Measurements from ENCODE around the gene RAB6B.
"Not testable (repeated sequence)": the region's sequence is repeated elsewhere in the genome, so short reads cannot be mapped to it uniquely, and the experiment has no call there.

Gene RAB6B

GRCh38 chr3:133781570-133781969 lies 114.1 kb downstream of the RAB6B start:
- POLR2A ChIA-PET = no interaction called here
- H3K4me3 ChIP-seq (ENCODE audit: low read depth, low read length) = no peak overlapping the region
- no peak for TF ChIP-seq BCL11A (tag by site-specific recombination; IDR thresholded peaks at IDR 0.05; ENCODE audit: low read depth)
- no peak for TF ChIP-seq KLF10 (tag by site-specific recombination; IDR thresholded peaks at IDR 0.05)
- TF ChIP-seq OVOL3 (tag by site-specific recombination; IDR thresholded peaks at IDR 0.05) = no peak
- no peak for TF ChIP-seq GLI4 (tag by site-specific recombination; IDR thresholded peaks at IDR 0.05)
- no peak for TF ChIP-seq ZNF843 (tag by site-specific recombination; IDR thresholded peaks at IDR 0.05)
- no peak for TF ChIP-seq ZNF423 (tag by site-specific recombination; IDR thresholded peaks at IDR 0.05)
- no peak for TF ChIP-seq ZNF776 (tag by site-specific recombination; IDR thresholded peaks at IDR 0.05; ENCODE audit: borderline replicate concordance)
- TF ChIP-seq WT1 (tag by site-specific recombination; IDR thresholded peaks at IDR 0.05) = no peak
- no peak for TF ChIP-seq CTCF (tag by site-specific recombination; IDR thresholded peaks at IDR 0.05)
- no peak for TF ChIP-seq EGR2 (tag by site-specific recombination; IDR thresholded peaks at IDR 0.05; ENCODE audit: low read depth)
- no peak for TF ChIP-seq SETDB1 (IDR thresholded peaks at IDR 0.05; ENCODE audit: insufficient read length, low read length)
- TF ChIP-seq ZNF555 (tag by site-specific recombination; conservative IDR thresholded peaks at IDR 0.05) = no peak
- no peak for TF ChIP-seq MZF1 (tag by site-specific recombination; IDR thresholded peaks at IDR 0.05; ENCODE audit: borderline replicate concordance)
- no peak for TF ChIP-seq ZNF366 (tag by site-specific recombination; conservative IDR thresholded peaks at IDR 0.05)
- TF ChIP-seq ZNF2 (tag by site-specific recombination; IDR thresholded peaks at IDR 0.05) = no peak
- TF ChIP-seq ZNF23 (tag by site-specific recombination; IDR thresholded peaks at IDR 0.05; ENCODE audit: borderline replicate concordance) = no peak
- no peak for TF ChIP-seq RBAK (tag by site-specific recombination; IDR thresholded peaks at IDR 0.05)
- TF ChIP-seq ZNF664 (tag by site-specific recombination; IDR thresholded peaks at IDR 0.05) = no peak
- CTCF ChIA-PET = no interaction called here
- no peak overlapping the region for H3K27ac ChIP-seq (ENCODE audit: extremely low read depth, low read depth, low read length)
- no peaks in the 10 kb centered on the region for H3K36me3 ChIP-seq (ENCODE audit: control insufficient read depth in 2 of 2, insufficient read depth in 1 of 2, low read length in 2 of 2)
- H3K4me1 ChIP-seq (ENCODE audit: control insufficient read depth, insufficient read depth, low read length) = no peaks in the 10 kb centered on the region
- H3K9me3 ChIP-seq (ENCODE audit: control insufficient read depth, insufficient read depth, low read depth, low read length) = no peaks in the 10 kb centered on the region

- H3K36me3 ChIP-seq (ENCODE audit: control insufficient read depth in 2 of 2, insufficient read depth in 1 of 2, low read length in 2 of 2); H3K27ac ChIP-seq (ENCODE audit: extremely low read depth, low read depth, low read length); H3K9me3 ChIP-seq (ENCODE audit: control insufficient read depth, insufficient read depth, low read depth, low read length); H3K4me3 ChIP-seq (ENCODE audit: low read depth, low read length); POLR2A ChIA-PET; H3K4me1 ChIP-seq (ENCODE audit: control insufficient read depth, insufficient read depth, low read length); CTCF ChIA-PET: not testable (repeated sequence)
Measured at GRCh38 chr3:133780756-133781155, 114.9 kb downstream of the RAB6B start.

GRCh38 chr3:133779626-133780203 lies 116.0 kb downstream of the RAB6B start:
- no peaks in the 10 kb centered on the region for H3K9me3 ChIP-seq (ENCODE audit: control insufficient read depth, insufficient read depth, low read depth, low read length)
- H3K4me1 ChIP-seq (ENCODE audit: control insufficient read depth, insufficient read depth, low read length) = no peaks in the 10 kb centered on the region
- ChIA-PET CTCF (no interaction called here), POLR2A (no interaction called here)
- H3K4me3 ChIP-seq (ENCODE audit: low read depth, low read length) = no peak overlapping the region
- no peak overlapping the region for H3K27ac ChIP-seq (ENCODE audit: extremely low read depth, low read depth, low read length)
- H3K36me3 ChIP-seq (ENCODE audit: control insufficient read depth in 2 of 2, insufficient read depth in 1 of 2, low read length in 2 of 2) = no peaks in the 10 kb centered on the region
- no peak for TF ChIP-seq ZNF610 (tag by site-specific recombination; IDR thresholded peaks at IDR 0.05; ENCODE audit: borderline replicate concordance)
- no peak for TF ChIP-seq ZNF518A (tag by site-specific recombination; conservative IDR thresholded peaks at IDR 0.05; ENCODE audit: low read depth)
- no peak for TF ChIP-seq IKZF3 (tag by site-specific recombination; IDR thresholded peaks at IDR 0.05)
- TF ChIP-seq ZNF391 (tag by site-specific recombination; IDR thresholded peaks at IDR 0.05; ENCODE audit: borderline replicate concordance, low read depth) = no peak
- TF ChIP-seq ZBTB11 (tag by site-specific recombination; conservative IDR thresholded peaks at IDR 0.05; ENCODE audit: low read depth) = no peak

Measured in HEK293 (cell line).